K562 (cell line): Measurements from ENCODE around the gene IRF2. TPM values are rescaled to one million over a fixed set of nuclear protein-coding genes. Genes with fewer than 3 reads are reported as not detected.

Experiments used
- CREB3 ChIP-seq: fragments of 450-650 bp; conservative IDR thresholded peaks from 2 replicates; pipeline ENCODE4 v1.6.1; 2016; ENCODE audit warnings: missing genetic modification characterization, low read depth, mild to moderate bottlenecking, missing compliant biosample characterization, moderate library complexity
- E2F1 ChIP-seq: sonication (generic); formaldehyde crosslinking; IDR thresholded peaks from 2 replicates; pipeline ENCODE4 v1.8.1; 2023; ENCODE audit warnings: mild to moderate bottlenecking, missing genetic modification reagents, moderate library complexity
- ELK3 ChIP-seq: fragments of 450-650 bp; formaldehyde crosslinking; IDR thresholded peaks from 2 replicates; pipeline ENCODE4 v1.4.0; 2020; ENCODE audit warnings: mild to moderate bottlenecking
- HDAC2 ChIP-seq: fragments of 450-650 bp; IDR thresholded peaks from 2 replicates; pipeline ENCODE4 v1.6.1; 2016; ENCODE audit warnings: mild to moderate bottlenecking
- HMGN3 ChIP-seq: IDR thresholded peaks from 2 replicates; pipeline ENCODE4 v1.6.1; 2011; ENCODE audit warnings: borderline replicate concordance, low read depth, mild to moderate bottlenecking, mixed read lengths, low read length; ENCODE audit not compliant: insufficient read length; ENCODE audit errors: extremely low read depth
- KLF16 ChIP-seq: IDR thresholded peaks from 2 replicates; pipeline ENCODE4 v1.6.1; 2016; ENCODE audit warnings: antibody characterized with exemption
- MLX ChIP-seq, 2 experiments: fragments of 450-650 bp in 1 of 2; sonication (generic) in 1 of 2; formaldehyde crosslinking; conservative IDR thresholded peaks; 2 replicates each; pipeline versions ENCODE4 v1.4.0 to v1.8.1; 2020 to 2022; ENCODE audit warnings: mild to moderate bottlenecking in 1 of 2, missing genetic modification reagents in 1 of 2
- NEUROD1 ChIP-seq: fragments of 150-350 bp; IDR thresholded peaks from 2 replicates; pipeline ENCODE4 v1.6.1; 2014; ENCODE audit warnings: borderline replicate concordance, low read length, low read depth; ENCODE audit not compliant: partially characterized antibody
- NFIC ChIP-seq: fragments of 450-650 bp; IDR thresholded peaks from 2 replicates; pipeline ENCODE4 v1.6.1; 2017; ENCODE audit warnings: mild to moderate bottlenecking, inconsistent platforms
- PHTF2 ChIP-seq: fragments of 250-450 bp; sonication (Bioruptor Pico); IDR thresholded peaks from 2 replicates; pipeline ENCODE4 v1.5.0; 2021; ENCODE audit warnings: mild to moderate bottlenecking
- SMARCB1 ChIP-seq: IDR thresholded peaks from 2 replicates; pipeline ENCODE4 v1.6.1; 2011; ENCODE audit warnings: improper control_type of control experiment, low read depth; ENCODE audit not compliant: insufficient read length
- ZFP1 ChIP-seq: fragments of 450-650 bp; formaldehyde crosslinking; IDR thresholded peaks from 2 replicates; pipeline ENCODE4 v1.4.0; 2020; ENCODE audit warnings: mild to moderate bottlenecking, mixed read lengths
- ZNF134 ChIP-seq: fragments of 250-450 bp; sonication (Bioruptor Pico); conservative IDR thresholded peaks from 2 replicates; pipeline ENCODE4 v1.4.0; 2020
- polyA plus RNA-seq, 8 experiments: library from polyadenylated mRNA; depleted of rRNA in 4 of 8; stranded (reverse) in 5 of 8; unstranded in 3 of 8; fragments of >200 nt; fragmentation: Nextera tagmentation in 2 of 8; fragmentation: Illumina TruSeq in 1 of 8; extraction: Ambion mirVana in 2 of 8; extraction: Trizol in 1 of 8; gene quantifications; 2 replicates each; pipeline versions ENCODE4 v1.2.1 to v1.2.3, GENCODE V29; 2011 to 2014; ENCODE audit warnings: inconsistent platforms in 1 of 8, missing spikeins in 1 of 8
- total RNA-seq, 7 experiments: library from RNA; depleted of rRNA in 6 of 7; stranded (reverse); fragments of >200 nt in 6 of 7; fragmentation: Illumina TruSeq in 2 of 7; extraction: Trizol in 2 of 7; gene quantifications; 2 replicates each; pipeline versions ENCODE4 v1.2.1 to v1.2.3, GENCODE V29; 2011 to 2021; ENCODE audit warnings: low replicate concordance in 1 of 7
- TF ChIP-seq, protein P1 (sequence below): fragments of 200-800 bp; sonication (Bioruptor generic); IDR thresholded peaks from 2 replicates; pipeline ENCODE4 v1.6.1; 2017; ENCODE audit warnings: missing genetic modification characterization, missing compliant biosample characterization
- TF ChIP-seq, protein P2 (sequence below): fragments of 250-450 bp; sonication (Bioruptor Pico); IDR thresholded peaks from 2 replicates; pipeline ENCODE4 v1.4.0; 2020; ENCODE audit warnings: borderline replicate concordance

The IRF2 gene
- total and polyA plus RNA-seq, 9 of the 15 experiments (the other 6 are each of a cell fraction or from before 2014, with no cell fraction given): 7.1 to 17.1 (median 11.3) TPM

DNA sequence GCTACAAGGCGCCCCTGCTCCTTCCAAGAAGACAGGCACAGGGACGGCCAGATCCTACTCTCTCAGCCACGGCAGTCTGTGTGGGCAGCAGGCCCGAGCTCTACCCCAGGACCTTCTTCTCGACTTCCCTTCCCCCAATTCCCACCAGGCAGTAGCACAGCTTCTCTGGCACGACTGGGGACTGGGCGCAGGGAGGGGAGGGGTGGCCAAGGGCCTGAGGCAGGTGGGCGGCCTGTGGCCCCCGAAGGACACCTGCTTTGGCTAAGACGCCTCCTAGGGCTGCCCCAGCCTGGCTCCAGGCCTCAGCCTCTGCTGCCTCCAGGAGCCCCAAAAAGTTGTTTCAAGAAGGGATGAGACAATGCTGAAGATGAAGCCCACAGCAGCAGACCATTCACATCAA is 24.2 kb upstream of the IRF2 start (continued):
- TF ChIP-seq, protein P1, sequence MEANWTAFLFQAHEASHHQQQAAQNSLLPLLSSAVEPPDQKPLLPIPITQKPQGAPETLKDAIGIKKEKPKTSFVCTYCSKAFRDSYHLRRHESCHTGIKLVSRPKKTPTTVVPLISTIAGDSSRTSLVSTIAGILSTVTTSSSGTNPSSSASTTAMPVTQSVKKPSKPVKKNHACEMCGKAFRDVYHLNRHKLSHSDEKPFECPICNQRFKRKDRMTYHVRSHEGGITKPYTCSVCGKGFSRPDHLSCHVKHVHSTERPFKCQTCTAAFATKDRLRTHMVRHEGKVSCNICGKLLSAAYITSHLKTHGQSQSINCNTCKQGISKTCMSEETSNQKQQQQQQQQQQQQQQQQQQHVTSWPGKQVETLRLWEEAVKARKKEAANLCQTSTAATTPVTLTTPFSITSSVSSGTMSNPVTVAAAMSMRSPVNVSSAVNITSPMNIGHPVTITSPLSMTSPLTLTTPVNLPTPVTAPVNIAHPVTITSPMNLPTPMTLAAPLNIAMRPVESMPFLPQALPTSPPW (CRISPR knock-in tag): no peak
- TF ChIP-seq MLX (CRISPR knock-in tag; conservative IDR thresholded peaks at IDR 0.05) (no peak), NFIC (no peak), KLF16 (no peak), SMARCB1 (no peak), PHTF2 (CRISPR knock-in tag) (no peak), ELK3 (CRISPR knock-in tag) (no peak), ZNF134 (CRISPR knock-in tag) (no peak), HDAC2 (no peak), CREB3 (tag) (no peak), E2F1 (CRISPR knock-in tag) (no peak), ZFP1 (CRISPR knock-in tag) (no peak), HMGN3 (no peak), NEUROD1 (no peak)
- TF ChIP-seq, protein P2, sequence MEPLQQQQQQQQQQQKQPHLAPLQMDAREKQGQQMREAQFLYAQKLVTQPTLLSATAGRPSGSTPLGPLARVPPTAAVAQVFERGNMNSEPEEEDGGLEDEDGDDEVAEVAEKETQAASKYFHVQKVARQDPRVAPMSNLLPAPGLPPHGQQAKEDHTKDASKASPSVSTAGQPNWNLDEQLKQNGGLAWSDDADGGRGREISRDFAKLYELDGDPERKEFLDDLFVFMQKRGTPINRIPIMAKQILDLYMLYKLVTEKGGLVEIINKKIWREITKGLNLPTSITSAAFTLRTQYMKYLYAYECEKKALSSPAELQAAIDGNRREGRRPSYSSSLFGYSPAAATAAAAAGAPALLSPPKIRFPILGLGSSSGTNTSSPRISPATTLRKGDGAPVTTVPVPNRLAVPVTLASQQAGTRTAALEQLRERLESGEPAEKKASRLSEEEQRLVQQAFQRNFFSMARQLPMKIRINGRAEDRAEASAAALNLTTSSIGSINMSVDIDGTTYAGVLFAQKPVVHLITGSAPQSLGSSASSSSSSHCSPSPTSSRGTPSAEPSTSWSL (CRISPR knock-in tag): no peak
